ENCODE results near the gene FBXO46. TPM values are rescaled to one million over a fixed set of nuclear protein-coding genes. Genes with fewer than 3 reads are reported as not detected.

FBXO46 gene
- total RNA-seq, 1 donor from 2014 or later: 29.9 TPM

DNA sequence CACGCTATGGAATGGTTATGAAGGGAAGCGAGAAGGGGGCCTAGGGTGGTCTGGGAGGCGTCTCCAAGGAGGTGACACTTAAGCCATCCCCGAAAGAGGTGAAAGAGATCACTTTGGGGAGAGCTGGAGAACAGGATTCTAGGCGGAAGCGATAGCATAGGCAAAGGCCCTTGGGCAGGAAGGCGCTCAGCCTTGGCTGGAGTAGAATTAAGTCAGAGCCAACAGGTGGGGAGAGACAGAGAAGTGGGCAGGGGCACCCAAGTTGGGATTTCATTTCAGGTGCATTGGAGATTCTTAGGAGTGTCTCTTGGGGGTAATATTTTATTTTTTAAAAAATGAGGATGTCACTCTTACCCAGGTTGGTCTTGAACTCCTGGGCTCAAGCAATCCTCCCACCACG, 48.6 kb downstream of the FBXO46 start:
- no peaks in the 10 kb centered on the region for H3K4me1 Mint-ChIP-seq (ENCODE audit: unreplicated experiment)
- H3K36me3 Mint-ChIP-seq (ENCODE audit: low read depth, unreplicated experiment): peaks cover 17% of the 10 kb centered on the region
- TF ChIP-seq, protein P1, sequence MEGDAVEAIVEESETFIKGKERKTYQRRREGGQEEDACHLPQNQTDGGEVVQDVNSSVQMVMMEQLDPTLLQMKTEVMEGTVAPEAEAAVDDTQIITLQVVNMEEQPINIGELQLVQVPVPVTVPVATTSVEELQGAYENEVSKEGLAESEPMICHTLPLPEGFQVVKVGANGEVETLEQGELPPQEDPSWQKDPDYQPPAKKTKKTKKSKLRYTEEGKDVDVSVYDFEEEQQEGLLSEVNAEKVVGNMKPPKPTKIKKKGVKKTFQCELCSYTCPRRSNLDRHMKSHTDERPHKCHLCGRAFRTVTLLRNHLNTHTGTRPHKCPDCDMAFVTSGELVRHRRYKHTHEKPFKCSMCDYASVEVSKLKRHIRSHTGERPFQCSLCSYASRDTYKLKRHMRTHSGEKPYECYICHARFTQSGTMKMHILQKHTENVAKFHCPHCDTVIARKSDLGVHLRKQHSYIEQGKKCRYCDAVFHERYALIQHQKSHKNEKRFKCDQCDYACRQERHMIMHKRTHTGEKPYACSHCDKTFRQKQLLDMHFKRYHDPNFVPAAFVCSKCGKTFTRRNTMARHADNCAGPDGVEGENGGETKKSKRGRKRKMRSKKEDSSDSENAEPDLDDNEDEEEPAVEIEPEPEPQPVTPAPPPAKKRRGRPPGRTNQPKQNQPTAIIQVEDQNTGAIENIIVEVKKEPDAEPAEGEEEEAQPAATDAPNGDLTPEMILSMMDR (IDR thresholded peaks at IDR 0.05; ENCODE audit: unreplicated experiment): no peak
- H3K27ac Mint-ChIP-seq (ENCODE audit: unreplicated experiment): no peak overlapping the region
- DNase-seq (ENCODE audit: low spot score): no peak
- no peaks in the 10 kb centered on the region for H3K9me3 Mint-ChIP-seq (ENCODE audit: unreplicated experiment)
- peaks cover 3% of the 10 kb centered on the region for H3K27me3 Mint-ChIP-seq (ENCODE audit: unreplicated experiment)
- H3K4me3 Mint-ChIP-seq (ENCODE audit: unreplicated experiment): no peak overlapping the region

DNA sequence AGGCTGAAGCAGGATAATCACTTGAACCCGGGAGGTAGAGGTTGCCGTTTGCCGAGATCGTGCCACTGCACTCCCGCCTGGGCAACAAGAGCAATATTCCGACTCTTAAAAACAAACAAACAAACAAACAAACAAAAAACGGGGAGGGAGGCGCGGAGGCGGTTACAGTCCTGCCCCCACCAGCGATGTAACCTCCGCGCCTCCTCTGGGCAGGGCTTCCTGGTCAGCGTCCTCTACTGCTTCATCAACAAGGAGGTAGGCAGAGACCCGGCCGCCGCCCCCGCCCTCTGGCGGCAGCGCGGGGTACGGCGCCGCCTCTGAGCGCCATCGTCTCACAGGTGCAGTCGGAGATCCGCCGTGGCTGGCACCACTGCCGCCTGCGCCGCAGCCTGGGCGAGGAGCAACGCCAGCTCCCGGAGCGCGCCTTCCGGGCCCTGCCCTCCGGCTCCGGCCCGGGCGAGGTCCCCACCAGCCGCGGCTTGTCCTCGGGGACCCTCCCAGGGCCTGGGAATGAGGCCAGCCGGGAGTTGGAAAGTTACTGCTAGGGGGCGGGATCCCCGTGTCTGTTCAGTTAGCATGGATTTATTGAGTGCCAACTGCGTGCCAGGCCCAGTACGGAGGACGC, 49.2 kb downstream of the FBXO46 start:
- Mint-ChIP-seq H3K27me3 (ENCODE audit: unreplicated experiment) (peaks cover 3% of the 10 kb centered on the region), H3K27ac (ENCODE audit: unreplicated experiment) (no peak overlapping the region), H3K9me3 (ENCODE audit: unreplicated experiment) (no peaks in the 10 kb centered on the region), H3K4me3 (ENCODE audit: unreplicated experiment) (no peak overlapping the region), H3K4me1 (ENCODE audit: unreplicated experiment) (no peaks in the 10 kb centered on the region), H3K36me3 (ENCODE audit: low read depth, unreplicated experiment) (peaks cover 14% of the 10 kb centered on the region)
- DNase-seq (ENCODE audit: low spot score): peak; percentile 88
- TF ChIP-seq, protein P1 (IDR thresholded peaks at IDR 0.05; ENCODE audit: unreplicated experiment): peak; percentile 98

DNA sequence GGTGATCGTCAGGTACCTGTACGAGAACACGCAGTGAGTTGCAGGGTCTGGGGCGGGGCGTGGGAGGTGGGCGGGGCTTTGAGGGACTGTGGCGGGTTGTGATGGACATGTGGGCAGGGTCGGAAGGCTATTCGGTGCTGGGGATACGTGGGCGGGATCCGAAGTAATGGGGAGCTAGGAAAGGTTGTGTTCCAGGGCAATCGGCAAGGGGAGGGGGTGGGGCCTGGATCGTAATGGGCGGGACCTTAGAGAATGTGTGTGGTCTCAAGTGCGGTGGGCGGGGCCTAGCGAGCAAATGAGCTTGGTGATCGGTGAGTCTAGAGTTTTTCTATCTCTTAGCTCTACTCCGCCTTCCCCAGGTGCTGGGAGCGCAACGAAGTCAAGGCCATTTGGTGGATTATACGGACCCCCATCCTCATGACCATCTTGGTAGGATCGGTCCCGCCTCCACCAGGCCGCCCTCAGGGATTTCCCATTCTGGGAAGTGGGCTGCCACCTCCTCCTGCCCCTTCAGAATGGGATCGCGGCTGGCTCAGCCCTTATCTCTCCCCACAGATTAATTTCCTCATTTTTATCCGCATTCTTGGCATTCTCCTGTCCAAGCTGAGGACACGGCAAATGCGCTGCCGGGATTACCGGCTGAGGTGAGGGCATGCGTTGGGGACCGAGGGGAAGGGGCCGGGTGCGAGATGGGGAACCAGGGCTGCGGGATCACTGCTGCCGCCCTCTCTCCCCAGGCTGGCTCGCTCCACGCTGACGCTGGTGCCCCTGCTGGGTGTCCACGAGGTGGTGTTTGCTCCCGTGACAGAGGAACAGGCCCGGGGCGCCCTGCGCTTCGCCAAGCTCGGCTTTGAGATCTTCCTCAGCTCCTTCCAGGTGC, 53.1 kb downstream of the FBXO46 start:
- Mint-ChIP-seq H3K4me1 (ENCODE audit: unreplicated experiment) (no peaks in the 10 kb centered on the region), H3K9me3 (ENCODE audit: unreplicated experiment) (no peaks in the 10 kb centered on the region), H3K4me3 (ENCODE audit: unreplicated experiment) (peak overlapping the region; percentile 82), H3K36me3 (ENCODE audit: low read depth, unreplicated experiment) (peaks cover 4% of the 10 kb centered on the region), H3K27ac (ENCODE audit: unreplicated experiment) (no peak overlapping the region), H3K27me3 (ENCODE audit: unreplicated experiment) (peaks cover 5% of the 10 kb centered on the region)
- peak; percentile 73 for DNase-seq (ENCODE audit: low spot score)
- TF ChIP-seq, protein P1 (IDR thresholded peaks at IDR 0.05; ENCODE audit: unreplicated experiment): no peak

DNA sequence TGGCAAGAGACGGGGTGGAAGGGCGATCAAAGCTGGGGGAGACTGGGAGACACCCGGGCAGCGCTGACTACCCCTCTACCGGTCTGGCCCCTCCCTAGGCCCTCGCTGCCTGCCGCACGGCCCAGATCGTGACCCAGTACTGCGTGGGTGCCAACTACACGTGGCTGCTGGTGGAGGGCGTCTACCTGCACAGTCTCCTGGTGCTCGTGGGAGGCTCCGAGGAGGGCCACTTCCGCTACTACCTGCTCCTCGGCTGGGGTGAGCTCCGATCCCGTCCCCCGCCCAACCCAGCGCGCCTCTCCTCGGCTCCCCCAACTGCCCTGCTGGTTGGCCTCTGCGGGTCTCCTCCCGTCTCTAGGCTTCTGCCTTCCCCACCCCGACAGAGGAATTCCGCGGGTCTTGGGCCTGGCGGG, 53.8 kb downstream of the FBXO46 start:
- no peak for DNase-seq (ENCODE audit: low spot score)
- TF ChIP-seq, protein P1 (IDR thresholded peaks at IDR 0.05; ENCODE audit: unreplicated experiment): no peak
- no peaks in the 10 kb centered on the region for H3K9me3 Mint-ChIP-seq (ENCODE audit: unreplicated experiment)

DNA sequence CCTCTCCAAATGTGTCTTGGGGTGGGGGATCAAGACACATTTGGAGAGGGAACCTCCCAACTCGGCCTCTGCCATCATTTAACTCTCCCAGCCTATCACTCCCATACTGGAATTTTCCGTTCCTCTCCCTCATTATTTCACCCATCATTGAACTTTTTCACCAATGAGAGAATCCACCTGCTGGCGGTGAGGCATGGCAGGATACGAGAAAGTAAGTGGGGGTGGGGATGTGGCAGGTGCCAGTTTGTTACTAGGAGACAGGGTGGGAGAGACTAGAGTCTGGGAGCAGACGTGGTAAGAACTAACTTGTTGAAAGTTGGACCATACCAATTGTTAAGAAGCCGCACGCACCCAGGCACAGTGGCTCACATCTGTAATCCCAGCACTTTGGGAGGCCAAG, 55.8 kb downstream of the FBXO46 start:
- no peak overlapping the region for H3K27ac Mint-ChIP-seq (ENCODE audit: unreplicated experiment)
- H3K4me3 Mint-ChIP-seq (ENCODE audit: unreplicated experiment): no peak overlapping the region
- H3K27me3 Mint-ChIP-seq (ENCODE audit: unreplicated experiment): peaks cover 10% of the 10 kb centered on the region
- TF ChIP-seq, protein P1 (IDR thresholded peaks at IDR 0.05; ENCODE audit: unreplicated experiment): no peak
- H3K9me3 Mint-ChIP-seq (ENCODE audit: unreplicated experiment): no peaks in the 10 kb centered on the region
- peaks cover 3% of the 10 kb centered on the region for H3K4me1 Mint-ChIP-seq (ENCODE audit: unreplicated experiment)
- H3K36me3 Mint-ChIP-seq (ENCODE audit: low read depth, unreplicated experiment): peaks cover 4% of the 10 kb centered on the region
- no peak for DNase-seq (ENCODE audit: low spot score)

More for the DNA sequence above, 53.8 kb downstream of the FBXO46 start:
- peaks cover 5% of the 10 kb centered on the region for H3K27me3 Mint-ChIP-seq (ENCODE audit: unreplicated experiment)
- H3K4me1 Mint-ChIP-seq (ENCODE audit: unreplicated experiment): no peaks in the 10 kb centered on the region
- H3K36me3 Mint-ChIP-seq (ENCODE audit: low read depth, unreplicated experiment): peaks cover 4% of the 10 kb centered on the region
- no peak overlapping the region for H3K27ac Mint-ChIP-seq (ENCODE audit: unreplicated experiment)
- H3K4me3 Mint-ChIP-seq (ENCODE audit: unreplicated experiment): peak overlapping the region; percentile 82

All from endothelial cell (in vitro differentiated cells).